Skin epidermis (tissue), 12 donors: ENCODE measurements around the gene OPN5.

Source experiments
- H3K27ac ChIP-seq, 21 experiments: fragments of 200-600 bp; sonication (generic) in 11 of 21; one replicate each; pipeline ENCODE4 v1.5.0; 2020; ENCODE audit warnings: mild to moderate bottlenecking in 3 of 21, inconsistent platforms in 2 of 21, moderate library complexity in 2 of 21
- H3K4me3 ChIP-seq, 7 experiments: fragments of 200-600 bp; sonication (generic) in 2 of 7; one replicate each; pipeline ENCODE4 v1.5.0; 2020; ENCODE audit warnings: inconsistent platforms in 2 of 7, mild to moderate bottlenecking in 2 of 7, moderate library complexity in 1 of 7

Gene OPN5

GRCh38 chr6:47851091-47851490, 69.3 kb downstream of the OPN5 start:
- H3K27ac ChIP-seq = no peak overlapping the region
- no peak overlapping the region for H3K4me3 ChIP-seq

GRCh38 chr6:47852727-47853126, 70.9 kb downstream of the OPN5 start:
- Histone ChIP-seq H3K4me3 (no peak overlapping the region), H3K27ac (no peak overlapping the region)

GRCh38 chr6:47853766-47854165, 71.9 kb downstream of the OPN5 start:
- Histone ChIP-seq H3K4me3 (no peak overlapping the region), H3K27ac (no peak overlapping the region)

- H3K27ac ChIP-seq = no peak overlapping the region
- H3K4me3 ChIP-seq = no peak overlapping the region
These were observed 73.1 kb downstream of the OPN5 start for GRCh38 chr6:47854971-47855370.

GRCh38 chr6:47859175-47859574, 77.3 kb downstream of the OPN5 start:
- no peak overlapping the region for H3K4me3 ChIP-seq
- no peak overlapping the region for H3K27ac ChIP-seq

GRCh38 chr6:47862731-47863130, 80.9 kb downstream of the OPN5 start:
- Histone ChIP-seq H3K27ac (no peak overlapping the region), H3K4me3 (no peak overlapping the region)

- H3K27ac ChIP-seq = no peak overlapping the region
- no peak overlapping the region for H3K4me3 ChIP-seq
These were observed 83.4 kb downstream of the OPN5 start for GRCh38 chr6:47865206-47865605.

GRCh38 chr6:47875593-47875992, 93.8 kb downstream of the OPN5 start:
- H3K4me3 ChIP-seq = no peak overlapping the region
- no peak overlapping the region for H3K27ac ChIP-seq
